ENCODE data around the gene MED31. TPM values are rescaled to one million over a fixed set of nuclear protein-coding genes. Genes with fewer than 3 reads are reported as not detected.
A peak's percentile ranks its signal among the peaks of the same experiment; 100 is the strongest.

Gene MED31
- total and polyA plus RNA-seq, 2 donors from 2014 or later, result 15.9 to 21.0 TPM

DNA sequence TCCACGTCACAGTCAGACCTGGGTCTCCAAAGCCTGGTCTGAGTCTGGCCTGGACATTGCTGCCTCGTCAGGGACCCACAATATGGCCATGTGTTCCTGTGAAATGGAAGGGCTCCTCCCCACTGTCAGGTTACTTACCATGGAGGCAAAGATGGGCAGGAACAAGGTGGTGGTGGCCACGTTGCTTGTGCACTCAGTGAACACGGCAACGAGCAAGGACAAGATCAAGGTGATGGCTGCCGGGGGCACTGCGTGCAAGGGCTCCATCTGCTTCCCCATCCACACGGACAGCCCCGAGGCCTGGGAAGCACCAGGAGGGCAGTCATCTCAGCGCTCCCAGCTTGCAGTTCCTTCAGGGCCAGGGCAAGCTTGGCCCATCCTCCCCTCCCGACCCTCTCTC is 39.2 kb upstream of the MED31 start:
- no peaks in the 10 kb centered on the region for H3K9me3 ChIP-seq (ENCODE audit: control insufficient read depth in 2 of 3, insufficient read depth in 1 of 3, low read length in 3 of 3)
- no peak overlapping the region for H3K4me3 ChIP-seq (ENCODE audit: low read length in 3 of 3)
- H3K9ac ChIP-seq (ENCODE audit: low read length in 3 of 3), result no peak overlapping the region
- TF ChIP-seq, protein P1, sequence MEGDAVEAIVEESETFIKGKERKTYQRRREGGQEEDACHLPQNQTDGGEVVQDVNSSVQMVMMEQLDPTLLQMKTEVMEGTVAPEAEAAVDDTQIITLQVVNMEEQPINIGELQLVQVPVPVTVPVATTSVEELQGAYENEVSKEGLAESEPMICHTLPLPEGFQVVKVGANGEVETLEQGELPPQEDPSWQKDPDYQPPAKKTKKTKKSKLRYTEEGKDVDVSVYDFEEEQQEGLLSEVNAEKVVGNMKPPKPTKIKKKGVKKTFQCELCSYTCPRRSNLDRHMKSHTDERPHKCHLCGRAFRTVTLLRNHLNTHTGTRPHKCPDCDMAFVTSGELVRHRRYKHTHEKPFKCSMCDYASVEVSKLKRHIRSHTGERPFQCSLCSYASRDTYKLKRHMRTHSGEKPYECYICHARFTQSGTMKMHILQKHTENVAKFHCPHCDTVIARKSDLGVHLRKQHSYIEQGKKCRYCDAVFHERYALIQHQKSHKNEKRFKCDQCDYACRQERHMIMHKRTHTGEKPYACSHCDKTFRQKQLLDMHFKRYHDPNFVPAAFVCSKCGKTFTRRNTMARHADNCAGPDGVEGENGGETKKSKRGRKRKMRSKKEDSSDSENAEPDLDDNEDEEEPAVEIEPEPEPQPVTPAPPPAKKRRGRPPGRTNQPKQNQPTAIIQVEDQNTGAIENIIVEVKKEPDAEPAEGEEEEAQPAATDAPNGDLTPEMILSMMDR (IDR thresholded peaks at IDR 0.05; ENCODE audit: borderline replicate concordance, extremely low read depth, insufficient read depth), result no peak
- intact Hi-C loops (cut with DNase I), result no loop called here
- H3K27ac ChIP-seq (ENCODE audit: low read depth in 2 of 2, low read length in 2 of 2), result no peak overlapping the region
- H3K4me1 ChIP-seq (ENCODE audit: control insufficient read depth in 2 of 3, insufficient read depth in 2 of 3, low read depth in 1 of 3, low read length in 3 of 3), result no peaks in the 10 kb centered on the region
- FAIRE-seq (no peak), DNase-seq (peak in 1 of 5 donors; percentile 54)
- H3K36me3 ChIP-seq (ENCODE audit: control insufficient read depth in 2 of 3, insufficient read depth in 3 of 3, low read length in 3 of 3), result no peaks in the 10 kb centered on the region
- no peaks in the 10 kb centered on the region for H3K27me3 ChIP-seq (ENCODE audit: control insufficient read depth, insufficient read depth, low read length)

DNA sequence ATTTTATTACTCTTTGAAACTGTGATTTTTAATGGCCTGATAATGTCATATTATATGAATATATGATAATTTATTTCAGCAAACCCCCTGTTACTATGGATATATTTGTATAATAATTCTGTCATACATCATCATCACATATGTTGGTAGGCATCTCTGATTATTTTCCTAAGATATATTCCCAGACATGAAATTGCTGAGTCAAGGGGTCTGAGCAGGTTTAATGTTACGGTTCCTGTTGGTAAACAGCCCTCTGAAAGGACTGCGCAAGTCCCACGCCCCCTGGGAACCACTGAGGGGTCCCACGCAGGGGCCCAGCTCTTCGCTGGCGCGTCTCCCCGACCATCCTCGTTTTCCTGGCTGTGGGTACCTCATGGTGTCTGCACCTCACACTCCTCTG is 37.5 kb upstream of the MED31 start:
- Histone ChIP-seq H3K9ac (ENCODE audit: low read length in 3 of 3) (no peak overlapping the region), H3K27me3 (ENCODE audit: control insufficient read depth, insufficient read depth, low read length) (no peaks in the 10 kb centered on the region), H3K4me1 (ENCODE audit: control insufficient read depth in 2 of 3, insufficient read depth in 2 of 3, low read depth in 1 of 3, low read length in 3 of 3) (no peaks in the 10 kb centered on the region), H3K27ac (ENCODE audit: low read depth in 2 of 2, low read length in 2 of 2) (no peak overlapping the region), H3K9me3 (ENCODE audit: control insufficient read depth in 2 of 3, insufficient read depth in 1 of 3, low read length in 3 of 3) (no peaks in the 10 kb centered on the region), H3K36me3 (ENCODE audit: control insufficient read depth in 2 of 3, insufficient read depth in 3 of 3, low read length in 3 of 3) (no peaks in the 10 kb centered on the region), H3K4me3 (ENCODE audit: low read length in 3 of 3) (no peak overlapping the region)
- DNase-seq (peak in 1 of 5 donors; percentile 27), FAIRE-seq (no peak)
- intact Hi-C loops (cut with DNase I), result no loop called here
- TF ChIP-seq, protein P1 (IDR thresholded peaks at IDR 0.05; ENCODE audit: borderline replicate concordance, extremely low read depth, insufficient read depth), result no peak

DNA sequence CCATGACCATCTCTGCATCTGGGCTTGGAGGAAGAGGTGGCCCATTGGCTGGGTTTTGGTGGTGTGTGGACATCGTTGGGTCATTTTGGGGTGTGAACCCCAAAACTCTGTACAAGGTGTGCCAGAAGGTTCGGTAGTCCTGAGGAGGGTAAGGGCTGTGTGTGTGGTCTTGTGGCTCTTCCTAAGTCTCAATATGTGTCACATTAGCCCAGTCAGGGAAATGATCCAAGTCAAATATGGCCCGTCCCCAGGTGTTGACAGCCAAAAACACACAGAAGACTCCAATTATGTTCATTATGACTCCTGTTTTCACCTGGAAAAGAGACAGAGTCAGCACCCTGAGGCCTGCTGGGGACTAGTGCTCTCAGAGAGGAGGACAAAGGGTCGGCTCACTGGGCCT is 34.6 kb upstream of the MED31 start:
- TF ChIP-seq, protein P1 (IDR thresholded peaks at IDR 0.05; ENCODE audit: borderline replicate concordance, extremely low read depth, insufficient read depth), result no peak
- Histone ChIP-seq H3K4me3 (ENCODE audit: low read length in 3 of 3) (no peak overlapping the region), H3K27me3 (ENCODE audit: control insufficient read depth, insufficient read depth, low read length) (no peaks in the 10 kb centered on the region), H3K36me3 (ENCODE audit: control insufficient read depth in 2 of 3, insufficient read depth in 3 of 3, low read length in 3 of 3) (no peaks in the 10 kb centered on the region), H3K4me1 (ENCODE audit: control insufficient read depth in 2 of 3, insufficient read depth in 2 of 3, low read depth in 1 of 3, low read length in 3 of 3) (no peaks in the 10 kb centered on the region), H3K9ac (ENCODE audit: low read length in 3 of 3) (no peak overlapping the region), H3K9me3 (ENCODE audit: control insufficient read depth in 2 of 3, insufficient read depth in 1 of 3, low read length in 3 of 3) (no peaks in the 10 kb centered on the region), H3K27ac (ENCODE audit: low read depth in 2 of 2, low read length in 2 of 2) (no peak overlapping the region)
- intact Hi-C loops (cut with DNase I), result no loop called here
- DNase-seq (no peak), FAIRE-seq (no peak)

Measured in kidney (tissue), 14 donors.